ENCODE measurements around the gene RNU1-3.
"Not testable (repeated sequence)": the region's sequence is repeated elsewhere in the genome, so short reads cannot be mapped to it uniquely, and the experiment has no call there.

The RNU1-3 gene

GRCh38 chr1:16636551-16637195, 30.1 kb downstream of the RNU1-3 start:
- not testable (repeated sequence) for DNase-seq

GRCh38 chr1:16635959-16636358, 30.8 kb downstream of the RNU1-3 start:
- not testable (repeated sequence) for DNase-seq

GRCh38 chr1:16633540-16634282, 33.0 kb downstream of the RNU1-3 start:
- DNase-seq = not testable (repeated sequence)

- DNase-seq = not testable (repeated sequence)
Measured at GRCh38 chr1:16632044-16632850, 34.5 kb downstream of the RNU1-3 start.

GRCh38 chr1:16631248-16632043, 35.3 kb downstream of the RNU1-3 start:
- no peak for DNase-seq

- DNase-seq = no peak
Measured at GRCh38 chr1:16630661-16631247, 36.0 kb downstream of the RNU1-3 start.

- DNase-seq = not testable (repeated sequence)
Measured at GRCh38 chr1:16629916-16630530, 36.7 kb downstream of the RNU1-3 start.

- DNase-seq = no peak
Measured at GRCh38 chr1:16628361-16629111, 38.2 kb downstream of the RNU1-3 start.

GRCh38 chr1:16626409-16626983, 40.3 kb downstream of the RNU1-3 start:
- DNase-seq = not testable (repeated sequence)

- no peak for DNase-seq
Measured at GRCh38 chr1:16625497-16626408, 41.0 kb downstream of the RNU1-3 start.

- DNase-seq = peak; percentile 50
Measured at GRCh38 chr1:16623812-16624719, 42.7 kb downstream of the RNU1-3 start.

- not testable (repeated sequence) for DNase-seq
Measured at GRCh38 chr1:16623337-16623736, 43.4 kb downstream of the RNU1-3 start.

- DNase-seq = not testable (repeated sequence)
Measured at GRCh38 chr1:16621681-16622315, 45.0 kb downstream of the RNU1-3 start.

- DNase-seq = no peak
Measured at GRCh38 chr1:16621300-16621658, 45.5 kb downstream of the RNU1-3 start.

- DNase-seq = not testable (repeated sequence)
Measured at GRCh38 chr1:16619803-16620501, 46.8 kb downstream of the RNU1-3 start.

- DNase-seq = no peak
Measured at GRCh38 chr1:16618719-16619118, 48.0 kb downstream of the RNU1-3 start.
